Keratinocyte (primary cell): ENCODE data around the gene MUC6. TPM values are rescaled to one million over a fixed set of nuclear protein-coding genes. Genes with fewer than 3 reads are reported as not detected.

Experiments used
- DNase-seq: peaks from one replicate; pipeline ENCODE4 v3.0.0-alpha.2; 2011; ENCODE audit warnings: low read depth, missing footprints, low spot score
- FAIRE-seq: peaks from 2 replicates; lab custom pipeline; 2011; peaks lifted over from hg19 to GRCh38; lab: Jason Lieb, UNC
- H2AFZ ChIP-seq: 2 replicates; pipeline ENCODE4 v1.6.0; 2012; ENCODE audit warnings: low read length, control low read depth, inconsistent platforms; ENCODE audit not compliant: control insufficient read depth
- H3K27ac ChIP-seq: 2 replicates; pipeline ENCODE4 v1.5.1; 2011; ENCODE audit warnings: low read length; ENCODE audit not compliant: control insufficient read depth, insufficient read depth
- H3K27me3 ChIP-seq: 3 replicates; pipeline ENCODE4 v1.6.0; 2011; ENCODE audit warnings: low read length; ENCODE audit not compliant: control insufficient read depth, insufficient read depth; ENCODE audit errors: extremely low read depth
- H3K36me3 ChIP-seq, 2 experiments: 2 replicates in 1 of 2; 3 replicates in 1 of 2; pipeline ENCODE4 v1.5.1; 2011; ENCODE audit warnings: low read length in 2 of 2, mild to moderate bottlenecking in 1 of 2; ENCODE audit not compliant: control insufficient read depth in 2 of 2, insufficient read depth in 2 of 2; ENCODE audit errors: extremely low read depth in 1 of 2
- H3K4me1 ChIP-seq: 3 replicates; pipeline ENCODE4 v1.5.1; 2011; ENCODE audit warnings: low read length; ENCODE audit not compliant: control insufficient read depth, insufficient read depth; ENCODE audit errors: extremely low read depth
- H3K4me2 ChIP-seq: 3 replicates; pipeline ENCODE4 v1.6.0; 2011; ENCODE audit warnings: low read depth, low read length; ENCODE audit not compliant: control insufficient read depth, insufficient read depth; ENCODE audit errors: extremely low read depth
- H3K4me3 ChIP-seq, 3 experiments: fragments of 200-600 bp in 1 of 3; sonication (generic) in 1 of 3; 2 replicates in 2 of 3; 3 replicates in 1 of 3; pipeline ENCODE4 v1.5.1; 2011 to 2016; ENCODE audit warnings: low read length in 3 of 3, mild to moderate bottlenecking in 3 of 3, control low read depth in 2 of 3, inconsistent platforms in 1 of 3, low read depth in 1 of 3, mixed read lengths in 1 of 3, mixed run types in 1 of 3, moderate library complexity in 1 of 3; ENCODE audit not compliant: control insufficient read depth in 2 of 3, insufficient read depth in 2 of 3; ENCODE audit errors: extremely low read depth in 1 of 3
- H3K79me2 ChIP-seq: 2 replicates; pipeline ENCODE4 v1.6.0; 2012; ENCODE audit warnings: low read length; ENCODE audit not compliant: control insufficient read depth, insufficient read depth
- H3K9ac ChIP-seq: 3 replicates; pipeline ENCODE4 v1.6.0; 2011; ENCODE audit warnings: low read length; ENCODE audit not compliant: control insufficient read depth, insufficient read depth; ENCODE audit errors: extremely low read depth
- H3K9me1 ChIP-seq: 3 replicates; pipeline ENCODE4 v1.6.0; 2011; ENCODE audit warnings: low read length; ENCODE audit not compliant: control insufficient read depth, insufficient read depth; ENCODE audit errors: extremely low read depth
- H3K9me3 ChIP-seq: 2 replicates; pipeline ENCODE4 v1.5.1; 2012; ENCODE audit warnings: low read depth, low read length; ENCODE audit not compliant: control insufficient read depth
- H4K20me1 ChIP-seq: 3 replicates; pipeline ENCODE4 v1.6.0; 2011; ENCODE audit warnings: low read length; ENCODE audit not compliant: control insufficient read depth, insufficient read depth; ENCODE audit errors: extremely low read depth
- CTCF ChIP-seq, 3 experiments: IDR thresholded peaks in 1 of 3; conservative IDR thresholded peaks in 1 of 3; optimal IDR thresholded peaks in 1 of 3; 2 replicates in 2 of 3; 3 replicates in 1 of 3; pipeline versions ENCODE3 to v1.5.1; 2011; ENCODE audit warnings: low read length in 3 of 3, mild to moderate bottlenecking in 3 of 3, moderate library complexity in 2 of 3, control low read depth in 1 of 3, inconsistent platforms in 1 of 3; ENCODE audit not compliant: insufficient read depth in 2 of 3; ENCODE audit errors: extremely low read depth in 1 of 3
- EZH2 ChIP-seq: IDR thresholded peaks from one replicate; pipeline ENCODE4 v1.6.1; 2012; ENCODE audit warnings: inconsistent platforms, mild to moderate bottlenecking, low read length, moderate library complexity
- dilution Hi-C: fragments of 300-500 bp; cut with MboI; formaldehyde crosslinking; loops from one replicate; pipeline ENCODE4 v1.7.0; 2020; ENCODE audit warnings: low sequenced_read_pairs; ENCODE audit not compliant: extremely low pct_ligation_motif_present
- polyA plus RNA-seq, 5 experiments: library from polyadenylated mRNA; depleted of rRNA in 3 of 5; stranded (reverse) in 3 of 5; stranded (forward) in 1 of 5; unstranded in 1 of 5; fragments of >200 nt; gene quantifications; 1 replicate in 1 of 5; 2 replicates in 3 of 5; 3 replicates in 1 of 5; pipeline versions ENCODE4 v1.2.1 to v1.2.3, GENCODE V29; 2011 to 2012; ENCODE audit warnings: missing spikeins in 2 of 5, low read depth in 1 of 5, low replicate concordance in 1 of 5

The MUC6 gene
- polyA plus RNA-seq, 1 donor (not counting 4 experiments of a cell fraction or from before 2014, with no cell fraction given) = not detected

- H3K79me2 ChIP-seq = no peaks in the 10 kb centered on the region
- DNase-seq (no peak), FAIRE-seq (no peak)
- H3K9me3 ChIP-seq = no peaks in the 10 kb centered on the region
- H3K27ac ChIP-seq = no peak overlapping the region
- H3K27me3 ChIP-seq = peaks cover 10% of the 10 kb centered on the region
- H3K4me1 ChIP-seq = no peaks in the 10 kb centered on the region
- H2AFZ ChIP-seq = no peak overlapping the region
- dilution Hi-C loops = no loop called here
- H3K9ac ChIP-seq = no peak overlapping the region
- H3K36me3 ChIP-seq = no peaks in the 10 kb centered on the region
- no peak for TF ChIP-seq CTCF (optimal IDR thresholded peaks at IDR 0.05 in 1 of 3, IDR thresholded peaks at IDR 0.05 in 1 of 3, conservative IDR thresholded peaks at IDR 0.05 in 1 of 3; ENCODE audit: extremely low read depth in 1 of 3, insufficient read depth in 2 of 3, low read length in 3 of 3)
- TF ChIP-seq EZH2 = no peak
- H4K20me1 ChIP-seq = no peaks in the 10 kb centered on the region
- H3K4me3 ChIP-seq = no peak overlapping the region
- H3K9me1 ChIP-seq = no peaks in the 10 kb centered on the region
- H3K4me2 ChIP-seq = no peak overlapping the region
Observed at GRCh38 chr11:1035577-1036283, 788 bp downstream of the MUC6 start.

- H4K20me1 ChIP-seq = no peaks in the 10 kb centered on the region
- FAIRE-seq = no peak
- no peaks in the 10 kb centered on the region for H3K79me2 ChIP-seq
- no peak for TF ChIP-seq CTCF (optimal IDR thresholded peaks at IDR 0.05 in 1 of 3, IDR thresholded peaks at IDR 0.05 in 1 of 3, conservative IDR thresholded peaks at IDR 0.05 in 1 of 3; ENCODE audit: extremely low read depth in 1 of 3, insufficient read depth in 2 of 3, low read length in 3 of 3)
- TF ChIP-seq EZH2 = no peak
- H3K27ac ChIP-seq = no peak overlapping the region
- H3K9me3 ChIP-seq = no peaks in the 10 kb centered on the region
- DNase-seq = no peak
- dilution Hi-C loops = no loop called here
- H3K9me1 ChIP-seq = no peaks in the 10 kb centered on the region
- H3K36me3 ChIP-seq = no peaks in the 10 kb centered on the region
- no peak overlapping the region for H3K4me2 ChIP-seq
- H2AFZ ChIP-seq = no peak overlapping the region
- H3K4me1 ChIP-seq = no peaks in the 10 kb centered on the region
- H3K4me3 ChIP-seq = no peak overlapping the region
- peaks cover 10% of the 10 kb centered on the region for H3K27me3 ChIP-seq
- H3K9ac ChIP-seq = no peak overlapping the region
Observed at GRCh38 chr11:1034456-1035295, 1.8 kb downstream of the MUC6 start.
